AML-193 (cell line): ENCODE results near the gene INTU.
"Not testable (repeated sequence)": the region's sequence is repeated elsewhere in the genome, so short reads cannot be mapped to it uniquely, and the experiment has no call there.

ENCODE experiments used
- DNase-seq, 2 experiments: peaks; one replicate each; lab custom pipeline; 2025; lab: John Stamatoyannopoulos, UW

The INTU gene

GRCh38 chr4:127643791-127644190 is 11.0 kb downstream of the INTU start:
- DNase-seq = no peak

GRCh38 chr4:127648061-127648460 is 15.3 kb downstream of the INTU start:
- no peak for DNase-seq

- DNase-seq = not testable (repeated sequence)
Measured at GRCh38 chr4:127655590-127655989, 22.8 kb downstream of the INTU start.

GRCh38 chr4:127656047-127656680 is 23.4 kb downstream of the INTU start:
- DNase-seq = no peak

GRCh38 chr4:127660284-127660885 is 27.6 kb downstream of the INTU start:
- no peak for DNase-seq

- no peak for DNase-seq
Measured at GRCh38 chr4:127667116-127667515, 34.4 kb downstream of the INTU start.

GRCh38 chr4:127667772-127668171 is 35.0 kb downstream of the INTU start:
- DNase-seq = no peak

GRCh38 chr4:127668770-127669169 is 36.0 kb downstream of the INTU start:
- no peak for DNase-seq

- DNase-seq = no peak
Measured at GRCh38 chr4:127669691-127670090, 36.9 kb downstream of the INTU start.

GRCh38 chr4:127672111-127672510 is 39.4 kb downstream of the INTU start:
- DNase-seq = no peak

GRCh38 chr4:127685292-127685691 is 52.5 kb downstream of the INTU start:
- no peak for DNase-seq

- DNase-seq = no peak
Measured at GRCh38 chr4:127686658-127687057, 53.9 kb downstream of the INTU start.

GRCh38 chr4:127687580-127687979 is 54.8 kb downstream of the INTU start:
- no peak for DNase-seq

GRCh38 chr4:127698789-127699200 is 66.0 kb downstream of the INTU start:
- DNase-seq = peak; percentile 10 to 26

GRCh38 chr4:127708985-127709384 is 76.2 kb downstream of the INTU start:
- no peak for DNase-seq

GRCh38 chr4:127709456-127709855 is 76.7 kb downstream of the INTU start:
- DNase-seq = no peak

- no peak for DNase-seq
Measured at GRCh38 chr4:127730142-127730913, 97.6 kb downstream of the INTU start, which contains the start of gene SLC25A31. TSS of gene SLC25A31 (plus strand) at chr4:127730400. CDS start at chr4:127730546, 146 bp downstream.

- no peak for DNase-seq
Measured at GRCh38 chr4:127731406-127731805, 98.6 kb downstream of the INTU start.

- DNase-seq = peak; percentile 38 to 50
Measured at GRCh38 chr4:127732623-127733328, 100.0 kb downstream of the INTU start.

- DNase-seq = no peak
Measured at GRCh38 chr4:127734976-127735375, 102.2 kb downstream of the INTU start.

- no peak for DNase-seq
Measured at GRCh38 chr4:127737295-127737694, 104.5 kb downstream of the INTU start.

- no peak for DNase-seq
Measured at GRCh38 chr4:127741247-127741646, 108.5 kb downstream of the INTU start.
